SU-DHL-6 (cell line): Measurements from ENCODE around the gene RDH8.

Source experiments
- H2AFZ ChIP-seq: fragments of 200-600 bp; sonication (generic); 2 replicates; pipeline ENCODE4 v1.6.1; 2014; ENCODE audit warnings: low read depth, mild to moderate bottlenecking, moderate library complexity, mixed read lengths, antibody characterized with exemption, low read length; ENCODE audit not compliant: severe bottlenecking
- H3F3A ChIP-seq: fragments of 200-600 bp; shearing (Covaris generic); 2 replicates; pipeline ENCODE4 v1.6.0; 2016; ENCODE audit warnings: antibody characterized with exemption, mild to moderate bottlenecking; ENCODE audit not compliant: insufficient read depth
- H3K27ac ChIP-seq: fragments of 200-600 bp; sonication (generic); 2 replicates; pipeline ENCODE4 v1.5.1; 2016; ENCODE audit warnings: low read depth, mild to moderate bottlenecking, low read length, moderate library complexity, mixed read lengths
- H3K27me3 ChIP-seq: fragments of 200-600 bp; sonication (generic), shearing (Covaris generic); 2 replicates; pipeline ENCODE4 v1.6.0; 2014; ENCODE audit warnings: mild to moderate bottlenecking, low read length
- H3K36me3 ChIP-seq: fragments of 200-600 bp; sonication (generic); 2 replicates; pipeline ENCODE4 v1.6.1; 2014; ENCODE audit warnings: mild to moderate bottlenecking, low read length, mixed read lengths
- H3K4me2 ChIP-seq: fragments of 300-600, 200-600 bp; shearing (Covaris generic), sonication (generic); 2 replicates; pipeline ENCODE4 v1.6.0; 2014; ENCODE audit warnings: low read length, low read depth, mild to moderate bottlenecking; ENCODE audit not compliant: poor library complexity, severe bottlenecking
- H3K4me3 ChIP-seq: fragments of 200-600 bp; sonication (generic); 2 replicates; pipeline ENCODE4 v1.5.1; 2014; ENCODE audit warnings: antibody characterized with exemption, low read length, mild to moderate bottlenecking, mixed read lengths; ENCODE audit not compliant: insufficient read depth, poor library complexity, severe bottlenecking
- H3K79me2 ChIP-seq: fragments of 200-600 bp; sonication (generic); 2 replicates; pipeline ENCODE4 v1.6.1; 2014; ENCODE audit warnings: mild to moderate bottlenecking, low read length, moderate library complexity; ENCODE audit not compliant: insufficient read depth
- H3K9ac ChIP-seq: fragments of 200-600 bp; sonication (generic); 2 replicates; pipeline ENCODE4 v1.7.0; 2014; ENCODE audit warnings: mild to moderate bottlenecking, low read length
- H3K9me2 ChIP-seq: fragments of 200-600 bp; sonication (generic); replicated peaks from 2 replicates; pipeline ENCODE4 v1.6.1; 2014; ENCODE audit warnings: low read length; ENCODE audit not compliant: insufficient read depth
- H3K9me3 ChIP-seq: fragments of 200-600 bp; sonication (generic); 2 replicates; pipeline ENCODE4 v1.6.1; 2014; ENCODE audit warnings: low read length, mixed read lengths; ENCODE audit not compliant: insufficient read depth
- H4K20me1 ChIP-seq: fragments of 200-600 bp; sonication (generic); 2 replicates; pipeline ENCODE4 v1.6.1; 2014; ENCODE audit warnings: low read depth, mild to moderate bottlenecking, antibody characterized with exemption, low read length, moderate library complexity, mixed read lengths
- CTCF ChIP-seq: fragments of 200-600 bp; sonication (generic); IDR thresholded peaks from one replicate; pipeline ENCODE4 v1.5.1; 2017; ENCODE audit warnings: antibody characterized with exemption, mild to moderate bottlenecking, low read length, moderate library complexity; ENCODE audit not compliant: insufficient read depth, poor library complexity, severe bottlenecking
- EZH2phosphoT487 ChIP-seq: fragments of 200-600 bp; sonication (generic), shearing (Covaris generic); conservative IDR thresholded peaks from 2 replicates; pipeline ENCODE4 v1.6.1; 2018; ENCODE audit warnings: mild to moderate bottlenecking, antibody characterized with exemption, low read length, moderate library complexity, mixed read lengths

The RDH8 gene

GRCh38 chr19:10011974-10012373 is 1.3 kb upstream of the RDH8 start:
- no peaks in the 10 kb centered on the region for H3K9me3 ChIP-seq
- H3K9me2 ChIP-seq: no peaks in the 10 kb centered on the region

GRCh38 chr19:10013834-10014618 is 743 bp downstream of the RDH8 start:
- Histone ChIP-seq H3K9ac (no peak overlapping the region), H3K79me2 (no peaks in the 10 kb centered on the region), H3K27me3 (no peaks in the 10 kb centered on the region), H3K9me3 (no peaks in the 10 kb centered on the region), H3K4me2 (no peak overlapping the region), H3F3A (no peaks in the 10 kb centered on the region), H3K27ac (no peak overlapping the region), H3K9me2 (no peaks in the 10 kb centered on the region), H2AFZ (no peak overlapping the region), H4K20me1 (no peaks in the 10 kb centered on the region), H3K36me3 (no peaks in the 10 kb centered on the region), H3K4me3 (no peak overlapping the region)
- no peak for TF ChIP-seq CTCF
- TF ChIP-seq EZH2phosphoT487: no peak

More at GRCh38 chr19:10011974-10012373, 1.3 kb upstream of the RDH8 start:
- no peak overlapping the region for H3K9ac ChIP-seq
- no peak overlapping the region for H3K4me3 ChIP-seq
- no peak overlapping the region for H3K4me2 ChIP-seq
- no peaks in the 10 kb centered on the region for H3F3A ChIP-seq
- no peaks in the 10 kb centered on the region for H4K20me1 ChIP-seq
- H3K36me3 ChIP-seq: no peaks in the 10 kb centered on the region
- H3K27me3 ChIP-seq: no peaks in the 10 kb centered on the region
- no peaks in the 10 kb centered on the region for H3K79me2 ChIP-seq
- no peak overlapping the region for H2AFZ ChIP-seq
- H3K27ac ChIP-seq: no peak overlapping the region
- no peak for TF ChIP-seq CTCF
- no peak for TF ChIP-seq EZH2phosphoT487

GRCh38 chr19:10018263-10018662 is 5.0 kb downstream of the RDH8 start:
- H3K36me3 ChIP-seq: no peaks in the 10 kb centered on the region
- no peaks in the 10 kb centered on the region for H3K79me2 ChIP-seq
- no peak overlapping the region for H3K27ac ChIP-seq
- no peak overlapping the region for H2AFZ ChIP-seq
- no peaks in the 10 kb centered on the region for H3K9me2 ChIP-seq
- H3K9ac ChIP-seq: no peak overlapping the region
- no peak for TF ChIP-seq EZH2phosphoT487
- TF ChIP-seq CTCF: no peak
- no peaks in the 10 kb centered on the region for H3K9me3 ChIP-seq
- H4K20me1 ChIP-seq: no peaks in the 10 kb centered on the region
- H3K4me2 ChIP-seq: no peak overlapping the region
- no peaks in the 10 kb centered on the region for H3K27me3 ChIP-seq
- H3F3A ChIP-seq: no peaks in the 10 kb centered on the region
- no peak overlapping the region for H3K4me3 ChIP-seq
